Activated naive CD4-positive, alpha-beta T cell treated with anti-CD3 and anti-CD28 coated beads, Interleukin-2, amount 50 U/mL, for 72 hours (primary cell): ENCODE results near the gene CNOT6L. TPM values are rescaled to one million over a fixed set of nuclear protein-coding genes. Genes with fewer than 3 reads are reported as not detected.

ENCODE experiments used
- ATAC-seq, 2 donors: fragments of 150-1000 bp; cut with Tn5 transposase; 2 replicates each; pipeline ENCODE4 v1.10.0; 2021; ENCODE audit warnings: mild to moderate bottlenecking in 2 of 2, moderate library complexity in 2 of 2
- DNase-seq, 2 donors: peaks; one replicate each; pipeline ENCODE4 v3.0.0; 2021 to 2022; ENCODE audit warnings: low spot score in 2 of 2
- H3K27ac Mint-ChIP-seq, 2 donors: one replicate each; pipeline ENCODE4 v1.8.0; 2022; ENCODE audit warnings: mild to moderate bottlenecking in 2 of 2, mixed read lengths in 2 of 2
- H3K36me3 Mint-ChIP-seq, 2 donors: one replicate each; pipeline ENCODE4 v1.8.0; 2022; ENCODE audit warnings: mixed read lengths in 2 of 2
- H3K9me3 Mint-ChIP-seq, 2 donors: one replicate each; pipeline ENCODE4 v1.8.0; 2022; ENCODE audit warnings: mixed read lengths in 2 of 2
- total RNA-seq, 2 donors: library from RNA; stranded (reverse); gene quantifications; one replicate each; pipeline ENCODE4 v1.2.3, GENCODE V29; 2022

CNOT6L gene
- total RNA-seq, 2 donors from 2014 or later, result 105 to 114 TPM

DNA sequence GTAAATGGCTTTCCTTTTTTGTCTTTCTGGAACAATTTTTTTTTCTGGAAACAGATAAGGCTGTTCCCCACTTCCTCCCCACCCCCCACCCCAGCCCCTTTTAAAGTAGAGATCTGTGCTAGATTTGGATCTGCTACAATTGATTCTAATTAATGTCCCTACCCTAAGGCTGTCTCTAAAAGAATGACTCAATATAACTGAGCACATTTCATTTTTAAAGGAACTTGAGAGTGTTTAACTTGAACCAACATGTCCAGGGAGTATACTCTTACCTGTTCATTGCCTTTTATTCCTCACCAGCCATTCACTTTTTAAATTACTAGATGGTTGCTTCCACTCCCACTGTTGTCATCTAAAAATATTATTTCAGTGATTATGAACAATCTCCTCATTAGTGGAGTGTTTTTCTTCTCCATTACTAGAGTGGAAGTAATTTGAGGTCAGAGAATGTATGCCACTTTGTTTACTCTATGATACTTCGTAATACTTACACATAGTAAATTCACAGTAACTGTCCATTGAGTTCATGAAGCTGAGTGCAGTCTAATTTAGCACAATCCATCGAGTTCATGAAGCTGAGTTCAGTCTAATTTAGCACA lies 14.1 kb upstream of the CNOT6L start:
- ATAC-seq, result no peak
- Mint-ChIP-seq H3K36me3 (no peaks in the 10 kb centered on the region), H3K27ac (no peak overlapping the region), H3K9me3 (no peaks in the 10 kb centered on the region)
- no peak for DNase-seq

DNA sequence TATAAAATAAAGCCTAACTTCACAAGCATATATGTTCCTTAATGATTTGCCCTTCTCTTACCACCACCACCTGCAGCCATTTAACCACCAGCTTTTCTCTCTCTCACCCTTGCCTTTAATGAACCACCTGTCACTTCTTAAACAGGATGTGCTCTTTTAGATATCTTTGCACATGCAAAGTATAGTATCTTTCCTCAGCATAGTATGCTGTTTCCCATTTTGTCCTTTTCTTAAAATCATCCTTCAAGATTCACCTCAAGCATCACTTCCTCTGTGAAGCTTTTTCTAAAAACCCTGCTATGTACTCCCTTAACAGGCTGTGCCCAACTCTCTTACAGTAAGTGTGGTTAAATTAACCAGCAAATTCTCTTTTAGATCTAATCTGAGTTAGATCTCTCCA lies 8.2 kb upstream of the CNOT6L start:
- DNase-seq, result no peak
- peak; percentile 44 to 48 for ATAC-seq
- Mint-ChIP-seq H3K36me3 (no peaks in the 10 kb centered on the region), H3K27ac (peak overlapping the region in 1 of 2 donors; percentile 10), H3K9me3 (peaks cover 0 to 5% of the 10 kb centered on the region in 2 donors)

DNA sequence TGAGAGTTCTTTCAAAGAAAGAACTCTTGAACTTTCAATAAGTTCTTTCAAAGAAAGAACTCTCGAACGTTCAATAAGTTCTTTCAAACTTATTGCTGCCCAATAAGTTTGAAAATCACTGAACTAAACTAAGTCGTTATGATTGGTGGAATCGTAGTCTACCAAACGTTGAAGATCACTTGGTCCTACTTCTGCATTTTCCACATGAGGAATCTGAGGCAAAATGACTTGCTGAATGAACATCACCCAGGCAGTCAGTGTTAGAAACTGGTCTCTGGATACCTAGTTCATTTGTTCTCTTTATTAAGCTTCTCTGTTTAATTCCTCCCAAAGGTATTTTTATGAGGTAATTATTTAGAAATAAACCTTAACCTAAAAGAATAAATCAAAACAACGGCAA lies 7.1 kb upstream of the CNOT6L start:
- Mint-ChIP-seq H3K27ac (no peak overlapping the region), H3K9me3 (peaks cover 0 to 5% of the 10 kb centered on the region in 2 donors), H3K36me3 (no peaks in the 10 kb centered on the region)
- DNase-seq (no peak), ATAC-seq (no peak)

DNA sequence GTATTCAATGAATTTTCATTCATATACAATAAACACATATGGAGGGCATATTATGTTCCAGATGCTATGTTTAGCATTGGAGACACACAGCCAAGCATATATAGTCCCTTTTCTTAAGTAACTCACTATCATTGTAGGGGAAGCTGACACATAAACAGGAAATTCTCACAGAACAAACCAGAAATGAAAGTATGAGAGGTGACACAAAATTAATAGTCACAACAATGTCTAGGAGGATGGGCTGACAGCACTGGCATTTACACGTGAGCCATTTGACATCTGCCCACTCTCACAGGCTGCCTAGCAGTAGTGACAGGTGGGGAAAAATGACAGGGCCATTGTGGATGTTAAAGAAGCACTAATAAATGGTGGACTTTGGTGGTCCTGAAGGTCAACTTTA lies 2.6 kb upstream of the CNOT6L start:
- Mint-ChIP-seq H3K36me3 (peaks cover 16 to 22% of the 10 kb centered on the region in 2 donors), H3K27ac (peak overlapping the region; percentile 99), H3K9me3 (peaks cover 0 to 5% of the 10 kb centered on the region in 2 donors)
- peak in 1 of 2 donors; percentile 28 for DNase-seq
- ATAC-seq, result peak; percentile 8 to 11

DNA sequence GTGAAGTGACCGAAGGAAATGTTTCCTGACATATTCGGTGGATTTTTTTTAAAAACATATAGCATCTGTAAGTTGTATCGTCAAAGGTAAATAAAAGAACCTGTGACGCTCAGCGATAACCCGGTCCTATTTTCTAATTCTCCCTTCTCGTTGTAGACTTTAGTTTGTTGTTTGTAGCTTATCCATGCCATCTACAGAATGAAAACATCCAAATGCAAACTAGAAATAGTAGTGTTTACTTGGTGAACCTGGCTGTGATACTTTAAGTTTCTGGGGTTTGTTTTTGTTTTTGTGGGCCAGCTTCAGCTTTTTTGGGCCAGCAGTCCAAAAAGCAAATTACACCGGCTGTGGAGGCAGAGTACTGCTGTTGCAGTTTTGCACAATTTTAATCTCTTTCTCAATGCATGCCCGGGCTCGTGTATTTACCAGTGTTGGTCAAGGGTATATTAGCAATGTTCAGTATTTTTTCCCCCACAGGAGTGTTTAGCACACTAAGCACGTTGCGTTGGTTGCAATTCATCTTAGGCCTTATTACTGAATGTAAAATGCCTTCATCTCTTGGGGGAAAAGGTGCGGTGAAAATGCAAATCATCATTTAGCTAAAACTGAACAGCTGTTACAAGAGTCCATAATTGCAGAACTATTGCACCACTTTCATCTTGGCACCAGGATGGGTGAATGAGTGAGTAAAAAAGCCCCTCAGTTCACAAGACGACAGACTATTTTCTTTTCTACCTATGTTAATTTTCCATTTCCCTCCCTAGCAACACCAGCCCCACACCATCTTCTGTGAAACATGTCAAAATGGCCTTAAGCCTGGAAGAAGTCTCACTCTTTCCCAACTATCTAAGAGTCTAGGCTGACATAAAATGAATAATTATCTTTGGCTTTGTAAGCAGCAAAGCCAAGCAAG lies 1.7 kb upstream of the CNOT6L start:
- ATAC-seq (peak; percentile 8 to 28), DNase-seq (peak in 1 of 2 donors; percentile 23)

DNA sequence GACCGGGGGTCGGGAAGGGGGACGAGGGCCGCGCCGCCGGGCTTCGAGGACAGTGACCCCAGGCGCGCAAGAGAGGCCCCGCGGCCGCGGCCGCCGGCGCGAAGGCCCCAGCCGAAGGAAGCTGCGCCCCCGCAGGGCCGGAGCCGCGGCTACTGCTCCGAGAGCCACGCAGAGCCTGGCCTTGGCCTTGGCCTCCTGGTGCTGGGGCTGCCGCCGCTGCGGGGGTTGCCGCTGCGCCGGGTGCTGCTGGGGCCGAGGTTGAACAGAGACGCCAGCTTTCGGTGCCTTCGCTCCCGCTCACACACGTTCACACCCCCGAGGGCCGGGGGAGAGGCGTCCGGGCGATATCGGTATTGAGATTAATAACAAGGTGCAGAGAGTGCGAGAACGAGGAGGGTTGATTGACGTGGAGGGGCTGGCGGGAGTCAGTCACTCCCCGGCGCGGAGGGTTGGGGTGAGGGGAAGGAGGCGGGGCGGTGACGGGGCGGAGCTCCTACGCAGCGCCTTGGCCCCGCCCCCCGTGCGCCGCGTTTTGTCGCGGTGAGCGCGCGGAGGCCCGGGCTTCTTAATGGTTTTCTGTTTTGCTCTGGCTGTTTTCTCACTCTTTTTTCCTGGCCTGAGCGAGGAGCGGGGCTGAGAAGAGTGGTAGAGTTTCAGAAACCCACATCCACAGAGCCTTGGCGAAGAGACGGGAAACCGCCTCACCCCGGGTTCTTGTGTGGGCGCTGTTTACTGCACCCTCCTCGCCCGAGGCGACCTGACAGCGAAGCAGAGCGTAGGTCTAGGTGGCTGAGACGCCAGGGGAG lies 878 bp upstream of the CNOT6L start:
- Mint-ChIP-seq H3K27ac (peak overlapping the region; percentile 99), H3K9me3 (peaks cover 0 to 3% of the 10 kb centered on the region in 2 donors), H3K36me3 (peaks cover 16 to 22% of the 10 kb centered on the region in 2 donors)
- ATAC-seq, result peak; percentile 80 to 86
- peak; percentile 93 to 96 for DNase-seq

More for the DNA sequence above, 1.7 kb upstream of the CNOT6L start:
- H3K9me3 Mint-ChIP-seq, result peaks cover 0 to 5% of the 10 kb centered on the region in 2 donors
- H3K27ac Mint-ChIP-seq, result peak overlapping the region; percentile 99
- peaks cover 16 to 22% of the 10 kb centered on the region in 2 donors for H3K36me3 Mint-ChIP-seq

DNA sequence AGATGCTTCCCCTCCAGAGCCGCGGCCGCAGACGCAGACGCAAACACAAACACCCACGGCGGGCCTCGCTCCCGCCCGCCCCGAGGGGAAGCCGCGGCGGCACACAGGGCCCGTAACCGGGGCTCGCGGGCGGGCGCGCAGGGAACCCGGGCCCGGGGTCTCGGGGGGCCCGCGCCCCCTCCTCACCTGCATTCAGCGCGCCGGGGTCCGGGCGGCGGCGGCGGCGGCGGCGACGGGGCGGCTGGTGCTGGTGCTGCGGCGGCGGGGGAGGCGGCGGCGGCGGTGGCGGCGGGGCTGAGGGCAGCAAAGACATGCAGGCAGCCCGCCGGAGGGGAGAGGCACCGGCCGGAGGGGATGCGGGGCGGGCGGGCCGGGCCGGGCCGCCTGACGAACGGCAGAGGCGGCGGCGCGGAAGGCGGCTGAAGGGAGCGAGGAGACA lies 255 bp upstream of the CNOT6L start:
- ATAC-seq, result peak in 1 of 2 donors; percentile 4
- no peaks in the 10 kb centered on the region for H3K9me3 Mint-ChIP-seq
- H3K27ac Mint-ChIP-seq, result peak overlapping the region; percentile 99 to 100
- DNase-seq, result peak in 1 of 2 donors; percentile 75
- H3K36me3 Mint-ChIP-seq, result peaks cover 16 to 22% of the 10 kb centered on the region in 2 donors

DNA sequence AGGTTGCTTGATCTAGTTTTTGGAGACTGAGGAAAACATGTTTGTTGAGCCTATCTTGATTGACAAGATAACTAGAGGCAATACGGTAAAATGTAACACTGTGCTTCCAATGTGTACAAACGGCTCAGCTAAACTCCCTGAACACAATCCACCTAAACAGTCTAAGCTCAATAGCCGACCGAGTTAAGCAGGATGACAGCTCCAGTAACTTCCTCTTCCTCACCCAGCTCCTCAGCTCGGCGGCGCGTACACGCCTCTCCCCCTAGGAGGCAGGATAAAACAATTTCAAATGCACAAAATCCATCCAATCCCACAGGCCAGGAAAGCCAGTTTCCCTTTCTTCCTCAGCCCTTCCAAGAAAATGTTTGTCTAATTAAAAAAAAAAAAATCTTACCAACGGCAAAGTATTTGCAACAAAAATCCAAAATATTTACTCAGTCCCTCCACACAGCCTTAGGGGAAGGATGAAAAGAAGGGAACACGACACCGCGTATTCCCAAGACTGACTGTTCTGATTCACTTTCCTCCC lies 1.0 kb downstream of the CNOT6L start:
- ATAC-seq (peak; percentile 23 to 27), DNase-seq (peak in 1 of 2 donors; percentile 52)
- peaks cover 16 to 22% of the 10 kb centered on the region in 2 donors for H3K36me3 Mint-ChIP-seq
- H3K27ac Mint-ChIP-seq, result peak overlapping the region; percentile 99
- H3K9me3 Mint-ChIP-seq, result no peaks in the 10 kb centered on the region

DNA sequence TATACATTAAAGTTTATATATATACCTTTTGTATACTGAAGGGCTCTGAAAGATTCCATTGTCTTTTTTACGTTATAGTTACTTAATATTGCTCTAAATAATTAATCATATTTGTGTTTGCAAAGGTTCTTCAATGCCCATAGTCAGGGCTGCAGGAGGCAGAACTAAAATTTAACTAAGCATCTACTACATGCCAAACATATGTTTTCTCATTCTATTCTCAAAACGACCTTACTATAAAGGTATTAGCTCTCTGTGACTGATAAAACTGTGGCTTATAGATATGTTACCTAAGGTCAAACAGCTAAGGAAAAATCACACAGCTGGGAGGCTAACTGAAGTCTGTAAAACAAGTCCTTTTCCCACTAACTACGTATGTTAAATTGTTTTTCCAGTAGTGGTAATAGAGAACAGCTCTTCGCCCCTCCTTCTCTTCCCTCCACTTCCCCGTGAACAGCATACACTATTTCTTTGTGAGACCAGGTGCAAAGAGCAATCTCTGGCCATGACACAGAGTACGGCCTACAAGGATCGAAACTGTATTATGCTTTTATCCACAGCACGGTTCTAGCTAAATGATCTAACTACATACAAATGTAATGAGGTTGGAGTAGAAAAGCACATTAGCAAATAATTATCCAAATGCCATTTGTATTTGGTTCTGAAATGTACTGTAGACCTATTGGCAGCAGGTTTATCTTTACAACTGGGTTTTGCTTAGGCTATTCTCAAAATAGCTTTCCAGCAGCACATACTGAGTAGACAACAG lies 1.7 kb downstream of the CNOT6L start:
- DNase-seq, result no peak
- H3K36me3 Mint-ChIP-seq, result peaks cover 16 to 22% of the 10 kb centered on the region in 2 donors
- ATAC-seq, result peak; percentile 9 to 14
- H3K9me3 Mint-ChIP-seq, result no peaks in the 10 kb centered on the region
- peak overlapping the region; percentile 99 for H3K27ac Mint-ChIP-seq

DNA sequence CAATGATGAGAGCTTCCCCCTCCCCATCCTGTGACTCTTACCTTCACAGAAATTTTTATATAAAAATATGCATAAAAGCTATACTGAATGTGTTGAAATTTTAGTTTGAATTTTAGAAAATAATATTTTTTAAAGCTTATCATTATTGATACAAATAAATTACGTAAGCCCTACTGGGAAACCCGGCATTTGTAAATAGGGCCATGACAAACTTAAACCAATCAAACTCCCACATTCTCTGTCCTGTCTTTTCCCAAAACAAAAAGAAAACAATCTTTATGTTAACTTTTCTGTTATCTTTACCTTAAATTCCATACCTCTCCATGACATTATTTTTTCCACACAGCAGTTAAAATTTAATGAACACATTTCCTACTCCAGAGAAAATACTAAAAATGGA lies 2.6 kb downstream of the CNOT6L start:
- Mint-ChIP-seq H3K36me3 (peaks cover 20 to 22% of the 10 kb centered on the region in 2 donors), H3K27ac (peak overlapping the region in 1 of 2 donors; percentile 82), H3K9me3 (no peaks in the 10 kb centered on the region)
- no peak for ATAC-seq
- no peak for DNase-seq

DNA sequence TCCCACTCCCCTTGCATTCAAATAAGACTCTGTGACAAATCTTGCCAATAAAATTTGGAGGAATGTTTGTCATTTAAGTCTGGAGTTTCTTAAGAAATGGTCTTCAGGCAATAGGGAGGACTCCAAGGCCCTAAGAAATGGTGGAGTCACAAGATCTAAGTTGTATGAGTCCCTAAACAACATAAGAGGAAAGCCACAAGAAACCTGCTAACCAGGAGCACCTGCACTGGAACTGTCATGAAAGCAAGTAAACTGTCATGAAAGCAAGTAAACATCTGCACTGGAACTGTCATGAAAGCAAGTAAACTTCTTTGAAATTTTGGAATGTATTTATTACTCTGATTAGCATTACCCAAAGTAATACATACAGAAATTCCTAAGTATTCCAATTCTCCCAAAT lies 3.5 kb downstream of the CNOT6L start:
- Mint-ChIP-seq H3K27ac (no peak overlapping the region), H3K9me3 (no peaks in the 10 kb centered on the region), H3K36me3 (peaks cover 18 to 29% of the 10 kb centered on the region in 2 donors)
- ATAC-seq, result no peak
- no peak for DNase-seq

DNA sequence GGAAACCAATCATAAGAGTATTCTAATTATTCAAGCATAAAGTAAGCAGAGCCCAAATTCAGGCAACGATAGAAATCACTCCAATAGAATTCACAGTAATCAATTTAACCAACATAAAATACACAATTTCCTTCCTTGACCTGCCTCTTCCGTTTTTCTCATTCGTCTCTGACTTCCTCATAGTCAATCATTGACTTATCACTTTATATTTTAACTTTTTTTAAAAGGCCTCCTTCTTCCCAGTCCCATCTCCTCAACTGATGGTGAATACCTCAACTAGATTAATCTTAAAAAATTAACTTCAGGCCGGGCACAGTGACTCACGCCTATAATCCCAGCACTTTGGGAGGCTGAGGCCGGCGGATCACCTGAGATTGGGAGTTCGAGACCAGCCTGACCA lies 13.3 kb downstream of the CNOT6L start:
- peaks cover 0 to 11% of the 10 kb centered on the region in 2 donors for H3K36me3 Mint-ChIP-seq
- no peaks in the 10 kb centered on the region for H3K9me3 Mint-ChIP-seq
- no peak overlapping the region for H3K27ac Mint-ChIP-seq
- ATAC-seq (no peak), DNase-seq (no peak)

DNA sequence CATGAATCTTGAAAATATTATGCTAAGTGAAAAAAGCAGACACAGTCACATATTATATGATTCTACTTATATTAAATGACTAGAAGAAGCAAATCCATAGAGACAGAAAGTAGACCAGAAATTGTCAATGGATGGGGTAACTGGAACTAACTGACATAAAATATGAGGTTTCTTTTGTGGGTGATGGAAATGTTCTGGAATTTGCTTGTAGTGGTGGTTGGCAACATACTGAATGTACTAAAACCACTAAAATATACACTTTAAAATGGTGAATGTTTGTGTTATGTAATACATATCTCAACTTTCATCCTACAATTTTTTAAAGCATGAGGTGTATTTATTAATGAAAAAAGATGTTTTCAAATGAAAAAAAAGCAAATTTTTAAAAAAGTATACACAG lies 14.7 kb downstream of the CNOT6L start:
- Mint-ChIP-seq H3K27ac (peak overlapping the region in 1 of 2 donors; percentile 62), H3K36me3 (peaks cover 0 to 6% of the 10 kb centered on the region in 2 donors), H3K9me3 (no peaks in the 10 kb centered on the region)
- no peak for DNase-seq
- ATAC-seq, result no peak

DNA sequence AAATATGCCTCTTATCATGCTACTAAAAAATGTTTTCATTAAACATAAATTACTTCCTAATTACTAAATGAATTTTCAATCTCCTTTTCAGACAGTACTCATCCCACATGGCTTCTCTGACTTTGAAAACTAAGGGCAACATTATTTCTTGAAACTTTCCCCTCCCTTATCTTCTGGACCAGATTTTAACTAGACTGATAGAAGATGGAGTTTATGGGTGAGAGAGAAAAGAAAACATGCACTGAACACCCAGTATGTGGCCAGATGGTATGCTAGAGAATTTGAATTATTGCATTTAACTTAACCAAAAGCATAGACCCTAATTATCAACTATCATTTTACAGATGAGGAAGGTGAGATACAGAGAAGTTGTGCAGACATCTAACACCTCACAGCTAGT lies 16.8 kb downstream of the CNOT6L start:
- Mint-ChIP-seq H3K36me3 (peaks cover under 1 to 18% of the 10 kb centered on the region in 2 donors), H3K27ac (no peak overlapping the region), H3K9me3 (no peaks in the 10 kb centered on the region)
- DNase-seq (no peak), ATAC-seq (no peak)

DNA sequence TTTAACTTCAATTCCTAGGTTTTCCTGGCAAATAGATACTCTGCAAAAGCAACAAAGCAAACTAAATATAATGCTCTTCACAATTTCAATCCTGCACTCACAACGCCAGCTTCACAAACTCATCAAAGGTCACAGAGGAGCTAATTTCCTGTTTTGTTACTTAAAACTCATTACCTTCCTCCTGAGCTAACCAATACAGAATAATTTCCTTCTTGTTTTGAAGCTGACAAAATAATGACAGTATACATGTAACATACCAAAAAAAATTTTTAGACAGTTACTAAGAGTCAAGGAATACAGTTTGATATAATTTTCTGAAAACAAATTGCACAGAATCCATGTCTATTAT lies 17.9 kb downstream of the CNOT6L start:
- peaks cover 9 to 23% of the 10 kb centered on the region in 2 donors for H3K36me3 Mint-ChIP-seq
- ATAC-seq (peak; percentile 58 to 60), DNase-seq (no peak)
- peaks cover 3 to 8% of the 10 kb centered on the region in 2 donors for H3K9me3 Mint-ChIP-seq
- peak overlapping the region; percentile 79 to 98 for H3K27ac Mint-ChIP-seq
